Stimulated activated CD8-positive, alpha-beta memory T cell treated with anti-CD3 and anti-CD28 coated beads, Interleukin-15, amount 100 ng/mL, for 1 hour (primary cell): Measurements from ENCODE around the gene HIC2.
"Not testable (repeated sequence)": the region's sequence is repeated elsewhere in the genome, so short reads cannot be mapped to it uniquely, and the experiment has no call there.

Experiments
- DNase-seq: peaks from one replicate; pipeline ENCODE4 v3.0.0-alpha.2; 2020; ENCODE audit warnings: low read depth

The HIC2 gene

GRCh38 chr22:21493789-21494782 lies 76.9 kb downstream of the HIC2 start:
- DNase-seq: not testable (repeated sequence)

GRCh38 chr22:21497984-21498383 lies 80.8 kb downstream of the HIC2 start:
- not testable (repeated sequence) for DNase-seq

GRCh38 chr22:21498489-21498888 lies 81.3 kb downstream of the HIC2 start:
- not testable (repeated sequence) for DNase-seq

GRCh38 chr22:21499623-21500506 lies 82.7 kb downstream of the HIC2 start:
- not testable (repeated sequence) for DNase-seq
